KG1 (cell line): ENCODE measurements around the gene AUTS2.

Experiments used
- DNase-seq: peaks from one replicate; lab custom pipeline; 2025; lab: John Stamatoyannopoulos, UW

The AUTS2 gene

GRCh38 chr7:70463352-70463938 is 865.2 kb downstream of the AUTS2 start:
- no peak for DNase-seq

- DNase-seq = no peak
Measured at GRCh38 chr7:70466725-70467364, 868.6 kb downstream of the AUTS2 start.

GRCh38 chr7:70470746-70471145 is 872.5 kb downstream of the AUTS2 start:
- DNase-seq = no peak

GRCh38 chr7:70472601-70473237 is 874.4 kb downstream of the AUTS2 start:
- DNase-seq = no peak

GRCh38 chr7:70474639-70475234 is 876.5 kb downstream of the AUTS2 start:
- DNase-seq = no peak

- no peak for DNase-seq
Measured at GRCh38 chr7:70477036-70478010, 879.0 kb downstream of the AUTS2 start.

- DNase-seq = no peak
Measured at GRCh38 chr7:70479153-70480021, 881.1 kb downstream of the AUTS2 start.

- no peak for DNase-seq
Measured at GRCh38 chr7:70480927-70481569, 882.8 kb downstream of the AUTS2 start.

- no peak for DNase-seq
Measured at GRCh38 chr7:70481570-70482123, 883.4 kb downstream of the AUTS2 start.

- no peak for DNase-seq
Measured at GRCh38 chr7:70484255-70484654, 886.0 kb downstream of the AUTS2 start.

GRCh38 chr7:70486977-70487376 is 888.7 kb downstream of the AUTS2 start:
- no peak for DNase-seq

- DNase-seq = no peak
Measured at GRCh38 chr7:70487428-70487827, 889.2 kb downstream of the AUTS2 start.

- DNase-seq = no peak
Measured at GRCh38 chr7:70487886-70488285, 889.6 kb downstream of the AUTS2 start.

- no peak for DNase-seq
Measured at GRCh38 chr7:70489813-70490212, 891.5 kb downstream of the AUTS2 start.

- no peak for DNase-seq
Measured at GRCh38 chr7:70492625-70493024, 894.4 kb downstream of the AUTS2 start.

GRCh38 chr7:70494225-70495032 is 896.2 kb downstream of the AUTS2 start:
- no peak for DNase-seq

- no peak for DNase-seq
Measured at GRCh38 chr7:70495033-70495376, 896.7 kb downstream of the AUTS2 start.

- DNase-seq = no peak
Measured at GRCh38 chr7:70497793-70498192, 899.5 kb downstream of the AUTS2 start.

- DNase-seq = no peak
Measured at GRCh38 chr7:70498232-70498992, 900.1 kb downstream of the AUTS2 start.
